ENCODE measurements around the gene CEP55.

CEP55 gene

GRCh38 chr10:93471110-93471651 is 25.2 kb upstream of the CEP55 start:
- DNase-seq, result no peak

GRCh38 chr10:93473161-93473560 is 23.3 kb upstream of the CEP55 start:
- DNase-seq, result no peak

- no peak for DNase-seq
These were observed 22.5 kb upstream of the CEP55 start for GRCh38 chr10:93473804-93474472.

- DNase-seq, result no peak
These were observed 21.2 kb upstream of the CEP55 start for GRCh38 chr10:93475227-93475626.

GRCh38 chr10:93475871-93476270 is 20.5 kb upstream of the CEP55 start:
- DNase-seq, result no peak

GRCh38 chr10:93476756-93477155 is 19.7 kb upstream of the CEP55 start:
- DNase-seq, result no peak

- no peak for DNase-seq
These were observed 17.5 kb upstream of the CEP55 start for GRCh38 chr10:93478873-93479272.

- DNase-seq, result no peak
These were observed 14.7 kb upstream of the CEP55 start for GRCh38 chr10:93481637-93482144.

GRCh38 chr10:93482145-93482834 is 14.1 kb upstream of the CEP55 start, which contains the start of gene MYOF:
MYOF (minus strand) TSS chr10:93482334; CDS start chr10:93482194, 140 bp downstream.
- DNase-seq, result peak; percentile 38 to 60

- no peak for DNase-seq
These were observed 10.7 kb upstream of the CEP55 start for GRCh38 chr10:93485690-93486089.

GRCh38 chr10:93488956-93489528 is 7.4 kb upstream of the CEP55 start:
- DNase-seq, result no peak

- no peak for DNase-seq
These were observed 4.8 kb upstream of the CEP55 start for GRCh38 chr10:93491602-93492121.

GRCh38 chr10:93493162-93493561 is 3.2 kb upstream of the CEP55 start:
- no peak for DNase-seq

GRCh38 chr10:93494494-93494893 is 1.9 kb upstream of the CEP55 start:
- DNase-seq, result no peak

- DNase-seq, result no peak
These were observed 624 bp upstream of the CEP55 start for GRCh38 chr10:93495654-93496321.

GRCh38 chr10:93498166-93498565 is 1.8 kb downstream of the CEP55 start:
- no peak for DNase-seq

GRCh38 chr10:93501650-93502049 is 5.2 kb downstream of the CEP55 start:
- no peak for DNase-seq

GRCh38 chr10:93503075-93503474 is 6.7 kb downstream of the CEP55 start:
- no peak for DNase-seq

GRCh38 chr10:93505075-93505474 is 8.7 kb downstream of the CEP55 start:
- DNase-seq, result no peak

- DNase-seq, result no peak
These were observed 13.4 kb downstream of the CEP55 start for GRCh38 chr10:93509816-93510215.

- DNase-seq, result no peak
These were observed 16.2 kb downstream of the CEP55 start for GRCh38 chr10:93512565-93512964.

GRCh38 chr10:93513091-93513490 is 16.7 kb downstream of the CEP55 start:
- no peak for DNase-seq

GRCh38 chr10:93514521-93514920 is 18.1 kb downstream of the CEP55 start:
- no peak for DNase-seq

Data from bone marrow (tissue), 2 donors.